ENCODE data around the gene SSRP1.

GRCh38 chr11:57347336-57347735 lies 11.6 kb upstream of the SSRP1 start:
- TF ChIP-seq CEBPB (IDR thresholded peaks at IDR 0.05) (no peak), RAD21 (IDR thresholded peaks at IDR 0.05; ENCODE audit: low read depth) (no peak)

Measured in Ishikawa (cell line).